IMR-90 (cell line): Measurements from ENCODE around the gene C1QTNF5. TPM values are rescaled to one million over a fixed set of nuclear protein-coding genes. Genes with fewer than 3 reads are reported as not detected.

ENCODE experiments used
- ATAC-seq: fragments of 200-7000 bp; cut with Tn5 transposase; 2 replicates; pipeline ENCODE4 v1.9.1; 2020; ENCODE audit warnings: low read depth, mild to moderate bottlenecking, moderate library complexity
- BruUV-seq: library from RNA; stranded (reverse); fragments of 400-500 nt; replicated peaks from 2 replicates; lab custom pipeline; 2021; lab: Mats Ljungman, UMichigan
- CTCF ChIA-PET: fragments of 300-600 bp; formaldehyde crosslinking; extraction: SDS; loops from one replicate; lab custom pipeline; 2021; ENCODE audit warnings: antibody characterized with exemption; lab: Yijun Ruan, JAX
- POLR2A ChIA-PET: fragments of 300-600 bp; sonication (Branson Sonifier 250); formaldehyde crosslinking; loops from one replicate; lab custom pipeline; 2022; ENCODE audit warnings: antibody characterized with exemption; ENCODE audit not compliant: unreplicated experiment; lab: Charles Lee
- DNase-seq: peaks from one replicate; pipeline ENCODE4 v3.0.0; 2013
- H2AFZ ChIP-seq: replicated peaks from 2 replicates; pipeline ENCODE3; 2013; ENCODE audit warnings: low read length, mild to moderate bottlenecking; ENCODE audit not compliant: poor library complexity
- H2AK5ac ChIP-seq: 2 replicates; pipeline ENCODE4 v1.6.1; 2013; ENCODE audit warnings: low read depth, low read length, inconsistent platforms
- H2AK9ac ChIP-seq: replicated peaks from 2 replicates; pipeline ENCODE3; 2013; ENCODE audit warnings: mild to moderate bottlenecking, low read depth, low read length, moderate library complexity; ENCODE audit not compliant: poor library complexity
- H2BK120ac ChIP-seq: 2 replicates; pipeline ENCODE4 v1.6.1; 2013; ENCODE audit warnings: low read depth, low read length, inconsistent platforms
- H2BK15ac ChIP-seq: 3 replicates; pipeline ENCODE4 v1.6.1; 2013; ENCODE audit warnings: low read depth, low read length, inconsistent platforms
- H2BK20ac ChIP-seq: 2 replicates; pipeline ENCODE4 v1.6.1; 2013; ENCODE audit warnings: low read depth, mild to moderate bottlenecking, inconsistent platforms, low read length, moderate library complexity
- H2BK5ac ChIP-seq: 2 replicates; pipeline ENCODE4 v1.6.1; 2013; ENCODE audit warnings: mild to moderate bottlenecking, low read depth, low read length, inconsistent platforms; ENCODE audit not compliant: poor library complexity, severe bottlenecking
- H3K14ac ChIP-seq: replicated peaks from 2 replicates; pipeline ENCODE4 v1.6.1; 2013; ENCODE audit warnings: low read depth, low read length, inconsistent platforms
- H3K18ac ChIP-seq: 2 replicates; pipeline ENCODE4 v1.6.1; 2013; ENCODE audit warnings: low read depth, low read length, control low read depth
- H3K23ac ChIP-seq: 2 replicates; pipeline ENCODE4 v1.6.1; 2013; ENCODE audit warnings: low read depth, low read length, inconsistent platforms
- H3K27ac ChIP-seq: 2 replicates; pipeline ENCODE4 v1.5.1; 2013; ENCODE audit warnings: mild to moderate bottlenecking, control low read depth, low read length; ENCODE audit not compliant: insufficient read depth
- H3K27me3 ChIP-seq: 2 replicates; pipeline ENCODE4 v1.6.1; 2013; ENCODE audit warnings: low read length; ENCODE audit not compliant: control insufficient read depth, insufficient read depth
- H3K36me3 ChIP-seq: 2 replicates; pipeline ENCODE4 v1.6.1; 2013; ENCODE audit warnings: low read length, mixed read lengths; ENCODE audit not compliant: control insufficient read depth, insufficient read depth
- H3K4ac ChIP-seq: 2 replicates; pipeline ENCODE4 v1.6.1; 2013; ENCODE audit warnings: low read depth, low read length, inconsistent platforms
- H3K4me1 ChIP-seq: 2 replicates; pipeline ENCODE4 v1.6.1; 2013; ENCODE audit warnings: low read length, mixed read lengths; ENCODE audit not compliant: control insufficient read depth, insufficient read depth
- H3K4me2 ChIP-seq: 2 replicates; pipeline ENCODE4 v1.6.1; 2013; ENCODE audit warnings: low read depth, mild to moderate bottlenecking, control low read depth, low read length, moderate library complexity
- H3K4me3 ChIP-seq: 2 replicates; pipeline ENCODE4 v1.5.1; 2013; ENCODE audit warnings: low read depth, mild to moderate bottlenecking, control low read depth, low read length, moderate library complexity; ENCODE audit not compliant: insufficient read depth
- H3K56ac ChIP-seq: 2 replicates; pipeline ENCODE4 v1.6.1; 2013; ENCODE audit warnings: low read length, inconsistent platforms; ENCODE audit not compliant: insufficient read depth; ENCODE audit errors: extremely low read depth
- H3K79me1 ChIP-seq, 2 experiments: 2 replicates each; pipeline ENCODE4 v1.6.1; 2013; ENCODE audit warnings: low read length in 2 of 2, inconsistent platforms in 1 of 2, low read depth in 1 of 2
- H3K9ac ChIP-seq: 2 replicates; pipeline ENCODE4 v1.6.1; 2013; ENCODE audit warnings: low read depth, low read length, control low read depth
- H3K9me1 ChIP-seq: 2 replicates; pipeline ENCODE4 v1.6.1; 2013; ENCODE audit warnings: low read length, inconsistent platforms; ENCODE audit not compliant: insufficient read depth
- H3K9me3 ChIP-seq: 2 replicates; pipeline ENCODE4 v1.6.1; 2013; ENCODE audit warnings: low read length; ENCODE audit not compliant: control insufficient read depth, insufficient read depth
- H4K20me1 ChIP-seq: 2 replicates; pipeline ENCODE4 v1.6.1; 2013; ENCODE audit warnings: low read length, inconsistent platforms; ENCODE audit not compliant: insufficient read depth
- H4K5ac ChIP-seq: 2 replicates; pipeline ENCODE4 v1.6.1; 2013; ENCODE audit warnings: mild to moderate bottlenecking, low read depth, low read length, control low read depth
- H4K8ac ChIP-seq, 2 experiments: 2 replicates each; pipeline ENCODE4 v1.6.1; 2013; ENCODE audit warnings: low read depth in 2 of 2, low read length in 2 of 2, control low read depth in 1 of 2, inconsistent platforms in 1 of 2
- H4K91ac ChIP-seq: 2 replicates; pipeline ENCODE4 v1.6.1; 2013; ENCODE audit warnings: low read depth, low read length, inconsistent platforms; ENCODE audit not compliant: insufficient read depth
- BHLHE40 ChIP-seq: fragments of 150-350 bp; IDR thresholded peaks from 2 replicates; pipeline ENCODE4 v1.6.1; 2016; ENCODE audit warnings: mild to moderate bottlenecking, low read depth, low read length
- CHD1 ChIP-seq: IDR thresholded peaks from 2 replicates; pipeline ENCODE4 v1.6.1; 2012; ENCODE audit warnings: low read depth, low read length, improper control_type of control experiment
- FOS ChIP-seq: fragments of 150-350 bp; IDR thresholded peaks from 2 replicates; pipeline ENCODE4 v1.6.1; 2016; ENCODE audit warnings: low read depth, low read length
- MAFK ChIP-seq: IDR thresholded peaks from 2 replicates; pipeline ENCODE4 v1.6.1; 2012; ENCODE audit warnings: low read depth, low read length, improper control_type of control experiment
- MAZ ChIP-seq: IDR thresholded peaks from 2 replicates; pipeline ENCODE4 v1.6.1; 2012; ENCODE audit warnings: low read depth, mild to moderate bottlenecking, low read length, improper control_type of control experiment, moderate library complexity, borderline replicate concordance
- MXI1 ChIP-seq: IDR thresholded peaks from 2 replicates; pipeline ENCODE4 v1.6.1; 2012; ENCODE audit warnings: low read depth, mild to moderate bottlenecking, low read length, moderate library complexity, borderline replicate concordance
- POLR2A ChIP-seq: IDR thresholded peaks from 2 replicates; pipeline ENCODE4 v1.6.1; 2012; ENCODE audit warnings: mild to moderate bottlenecking, low read depth, low read length
- RAD21 ChIP-seq: IDR thresholded peaks from 2 replicates; pipeline ENCODE4 v1.6.1; 2012; ENCODE audit warnings: low read length, improper control_type of control experiment
- RCOR1 ChIP-seq: IDR thresholded peaks from 2 replicates; pipeline ENCODE4 v1.6.1; 2012; ENCODE audit warnings: mild to moderate bottlenecking, low read length, improper control_type of control experiment; ENCODE audit not compliant: insufficient replicate concordance
- RFX5 ChIP-seq: IDR thresholded peaks from 2 replicates; pipeline ENCODE4 v1.8.0; 2012; ENCODE audit warnings: low read depth, mild to moderate bottlenecking, low read length, moderate library complexity
- WGBS, 2 experiments: methylation state at CpG; one replicate each; pipeline versions ENCODE4 v1.1.5 to v1.1.7; 2013; ENCODE audit warnings: missing lambda C conversion rate in 2 of 2; ENCODE audit not compliant: insufficient read length in 1 of 2; ENCODE audit errors: extremely low coverage in 2 of 2; 5-methylcytosine and 5-hydroxymethylcytosine counted together
- dilution Hi-C: fragments of 300-500 bp; cut with HindIII; formaldehyde crosslinking; loops from one replicate; pipeline ENCODE4 v1.14.3; 2018; ENCODE audit warnings: low sequenced_read_pairs; ENCODE audit not compliant: unreplicated experiment
- in situ Hi-C: fragments of 300-500 bp; cut with MboI; formaldehyde crosslinking; loops from 3 replicates; pipeline ENCODE4 v1.14.3; 2019; ENCODE audit warnings: low sequenced_read_pairs, inconsistent platforms, mixed read lengths
- intact Hi-C: fragments of 100-400 bp; cut with micrococcal nuclease; formaldehyde crosslinking; loops from 2 replicates; pipeline ENCODE4 v1.10.0; 2022
- polyA plus RNA-seq, 3 experiments: library from polyadenylated mRNA; depleted of rRNA; stranded (reverse); fragments of >200 nt; gene quantifications; 2 replicates each; pipeline ENCODE4 v1.2.3, GENCODE V29; 2012; ENCODE audit warnings: low replicate concordance in 1 of 3
- total RNA-seq: library from RNA; depleted of rRNA; stranded (reverse); fragments of >200 nt; gene quantifications from 2 replicates; pipeline ENCODE4 v1.2.3, GENCODE V29; 2012
- TF ChIP-seq, protein P1 (sequence below): conservative IDR thresholded peaks from 2 replicates; pipeline ENCODE4 v1.5.1; 2012; ENCODE audit warnings: mild to moderate bottlenecking, low read depth, low read length, improper control_type of control experiment
- TF ChIP-seq, protein P2 (sequence below): fragments of 150-350 bp; IDR thresholded peaks from 2 replicates; pipeline ENCODE4 v1.6.1; 2016; ENCODE audit warnings: low read depth, mild to moderate bottlenecking, low read length, moderate library complexity, borderline replicate concordance

Gene C1QTNF5
- total and polyA plus RNA-seq, 2 of the 4 experiments (the other 2 are of a cell fraction): 2.0 to 5.4 TPM

DNA sequence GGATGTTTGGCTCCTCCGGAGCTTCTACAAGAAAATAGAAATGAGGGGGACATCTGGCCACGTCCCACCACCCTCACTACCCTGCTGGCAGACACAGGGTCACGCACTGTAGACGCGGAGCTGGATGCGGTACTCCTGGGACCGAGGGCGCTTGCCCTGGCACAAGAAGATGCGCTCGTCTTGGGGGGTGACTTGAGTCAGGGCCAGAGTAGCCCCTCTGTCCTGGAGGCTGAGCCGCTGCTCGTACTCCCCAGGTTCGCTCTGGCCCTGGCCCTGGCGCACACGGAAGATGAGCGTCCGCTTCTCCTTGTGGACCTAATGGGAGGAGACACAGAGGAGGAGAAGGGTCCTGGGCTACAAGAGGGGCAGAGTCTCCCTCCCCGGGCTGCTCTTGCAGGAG lies 26.0 kb downstream of the C1QTNF5 start (continued):
- TF ChIP-seq, protein P1, sequence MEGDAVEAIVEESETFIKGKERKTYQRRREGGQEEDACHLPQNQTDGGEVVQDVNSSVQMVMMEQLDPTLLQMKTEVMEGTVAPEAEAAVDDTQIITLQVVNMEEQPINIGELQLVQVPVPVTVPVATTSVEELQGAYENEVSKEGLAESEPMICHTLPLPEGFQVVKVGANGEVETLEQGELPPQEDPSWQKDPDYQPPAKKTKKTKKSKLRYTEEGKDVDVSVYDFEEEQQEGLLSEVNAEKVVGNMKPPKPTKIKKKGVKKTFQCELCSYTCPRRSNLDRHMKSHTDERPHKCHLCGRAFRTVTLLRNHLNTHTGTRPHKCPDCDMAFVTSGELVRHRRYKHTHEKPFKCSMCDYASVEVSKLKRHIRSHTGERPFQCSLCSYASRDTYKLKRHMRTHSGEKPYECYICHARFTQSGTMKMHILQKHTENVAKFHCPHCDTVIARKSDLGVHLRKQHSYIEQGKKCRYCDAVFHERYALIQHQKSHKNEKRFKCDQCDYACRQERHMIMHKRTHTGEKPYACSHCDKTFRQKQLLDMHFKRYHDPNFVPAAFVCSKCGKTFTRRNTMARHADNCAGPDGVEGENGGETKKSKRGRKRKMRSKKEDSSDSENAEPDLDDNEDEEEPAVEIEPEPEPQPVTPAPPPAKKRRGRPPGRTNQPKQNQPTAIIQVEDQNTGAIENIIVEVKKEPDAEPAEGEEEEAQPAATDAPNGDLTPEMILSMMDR: no peak
- TF ChIP-seq MAFK (no peak), RAD21 (no peak), RCOR1 (no peak), CHD1 (no peak)

DNA sequence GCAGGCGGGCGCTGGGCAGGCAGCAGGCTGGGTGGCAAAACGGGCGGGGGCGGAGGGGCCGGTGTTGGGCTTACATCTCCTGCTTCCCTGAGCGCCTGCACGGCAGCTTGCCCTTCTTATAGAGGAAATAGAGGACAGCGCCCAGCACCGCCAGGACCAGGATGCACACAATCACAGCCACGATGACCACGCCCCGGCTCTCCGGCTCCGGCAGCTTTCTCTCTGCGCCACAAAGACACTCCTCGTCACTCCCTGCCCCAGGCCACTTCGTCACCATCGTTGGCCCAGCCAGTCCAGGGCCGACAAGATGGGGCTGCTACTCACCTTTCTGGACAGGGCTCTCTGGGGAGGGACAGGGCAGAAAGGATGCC lies 30.0 kb downstream of the C1QTNF5 start:
- ChIA-PET POLR2A (interaction anchor here (0.5 kb wide), 1 partner anchor 225 kb away, joined by 5 read pairs; no protein-coding TSS in a partner anchor), CTCF (no interaction called here)
- no peak overlapping the region for H2BK120ac ChIP-seq
- peaks cover 21% of the 10 kb centered on the region for H4K20me1 ChIP-seq
- no peak overlapping the region for H3K27ac ChIP-seq
- TF ChIP-seq BHLHE40: no peak
- no peak for TF ChIP-seq FOS
- TF ChIP-seq, protein P2, sequence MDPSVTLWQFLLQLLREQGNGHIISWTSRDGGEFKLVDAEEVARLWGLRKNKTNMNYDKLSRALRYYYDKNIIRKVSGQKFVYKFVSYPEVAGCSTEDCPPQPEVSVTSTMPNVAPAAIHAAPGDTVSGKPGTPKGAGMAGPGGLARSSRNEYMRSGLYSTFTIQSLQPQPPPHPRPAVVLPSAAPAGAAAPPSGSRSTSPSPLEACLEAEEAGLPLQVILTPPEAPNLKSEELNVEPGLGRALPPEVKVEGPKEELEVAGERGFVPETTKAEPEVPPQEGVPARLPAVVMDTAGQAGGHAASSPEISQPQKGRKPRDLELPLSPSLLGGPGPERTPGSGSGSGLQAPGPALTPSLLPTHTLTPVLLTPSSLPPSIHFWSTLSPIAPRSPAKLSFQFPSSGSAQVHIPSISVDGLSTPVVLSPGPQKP: no peak
- no peak for TF ChIP-seq POLR2A
- TF ChIP-seq RFX5: no peak
- TF ChIP-seq MAZ: no peak
- no peak for TF ChIP-seq MXI1
- peaks cover 10 to 44% of the 10 kb centered on the region in 2 experiments; a peak in 3 of 4 replicates for H3K79me1 ChIP-seq
- ATAC-seq (no peak), DNase-seq (no peak)
- H3K9me1 ChIP-seq: peaks cover 17% of the 10 kb centered on the region; the same call in 1 of the 2 replicates
- peaks cover 61% of the 10 kb centered on the region for H3K36me3 ChIP-seq
- WGBS, 2 experiments: 94% methylated on average over 17 of the region's 20 CpGs; no CpG with 5 or more reads in 1 of the 2 experiments
- dilution Hi-C loops (no loop called here), in situ Hi-C loops (no loop called here), intact Hi-C loops (no loop called here)
- H3K14ac ChIP-seq: no peak overlapping the region
- no TSS peak for BruUV-seq
- no peaks in the 10 kb centered on the region for H3K9me3 ChIP-seq
- no peak overlapping the region for H3K4ac ChIP-seq
- no peak overlapping the region for H4K91ac ChIP-seq
- no peak overlapping the region for H3K9ac ChIP-seq
- H2AK9ac ChIP-seq: no peak overlapping the region
- no peak overlapping the region for H2AK5ac ChIP-seq
- peaks cover 17% of the 10 kb centered on the region for H3K4me1 ChIP-seq
- H2BK20ac ChIP-seq: no peak overlapping the region
- H3K27me3 ChIP-seq: no peaks in the 10 kb centered on the region
- H4K5ac ChIP-seq: no peak overlapping the region
- H3K4me3 ChIP-seq: no peak overlapping the region
- H2BK5ac ChIP-seq: no peak overlapping the region
- H2AFZ ChIP-seq: no peak overlapping the region
- H3K4me2 ChIP-seq: no peak overlapping the region
- H2BK15ac ChIP-seq: no peak overlapping the region
- no peak overlapping the region for H3K23ac ChIP-seq
- no peak overlapping the region for H4K8ac ChIP-seq
- H3K18ac ChIP-seq: no peak overlapping the region
- H3K56ac ChIP-seq: no peak overlapping the region
